Aorta (tissue), 5 donors: ENCODE measurements around the gene ZNF425. TPM values are rescaled to one million over a fixed set of nuclear protein-coding genes. Genes with fewer than 3 reads are reported as not detected.
A peak's percentile ranks its signal among the peaks of the same experiment; 100 is the strongest.

ENCODE experiments used
- ATAC-seq: fragments of 200-7000 bp; cut with Tn5 transposase; one replicate; pipeline ENCODE4 v1.9.1; 2022; ENCODE audit warnings: moderate library complexity; ENCODE audit not compliant: low FRiP score
- DNase-seq, 2 donors: peaks; one replicate each; pipeline ENCODE4 v3.0.0-alpha.2; 2020
- H3K27ac ChIP-seq, 2 donors: one replicate each; pipeline ENCODE4 v1.5.1; 2013; ENCODE audit warnings: low read length in 2 of 2, mild to moderate bottlenecking in 2 of 2, moderate library complexity in 2 of 2, control low read depth in 1 of 2, inconsistent platforms in 1 of 2, low read depth in 1 of 2
- H3K27me3 ChIP-seq, 2 donors: one replicate each; pipeline ENCODE4 v1.6.1; 2013; ENCODE audit warnings: control low read depth in 1 of 2, low read length in 1 of 2, mild to moderate bottlenecking in 1 of 2, moderate library complexity in 1 of 2; ENCODE audit not compliant: insufficient read depth in 2 of 2, control insufficient read depth in 1 of 2
- H3K36me3 ChIP-seq, 2 donors: one replicate each; pipeline ENCODE4 v1.6.1; 2013; ENCODE audit warnings: control low read depth in 1 of 2, low read length in 1 of 2, mild to moderate bottlenecking in 1 of 2; ENCODE audit not compliant: insufficient read depth in 2 of 2, control insufficient read depth in 1 of 2
- H3K4me1 ChIP-seq, 2 donors: one replicate each; pipeline ENCODE4 v1.6.1; 2013; ENCODE audit warnings: low read length in 2 of 2, control low read depth in 1 of 2, mild to moderate bottlenecking in 1 of 2, moderate library complexity in 1 of 2; ENCODE audit not compliant: insufficient read depth in 2 of 2, control insufficient read depth in 1 of 2
- H3K4me3 ChIP-seq, 2 donors: one replicate each; pipeline ENCODE4 v1.5.1; 2013; ENCODE audit warnings: low read length in 2 of 2, control low read depth in 1 of 2, mild to moderate bottlenecking in 1 of 2
- H3K9me3 ChIP-seq: one replicate; pipeline ENCODE4 v1.6.1; 2013; ENCODE audit warnings: mild to moderate bottlenecking, low read length; ENCODE audit not compliant: control insufficient read depth
- WGBS, 2 donors: extraction: QIAGEN DNeasy Blood & Tissue Kit; methylation state at CpG; one replicate each; pipeline ENCODE4 v1.1.7; 2013; 5-methylcytosine and 5-hydroxymethylcytosine counted together
- intact Hi-C, 2 donors: fragments of 100-400 bp; cut with DNase I; formaldehyde crosslinking; loops; one replicate each; pipeline versions ENCODE4 v1.14.2 to v1.15.0; 2022
- polyA plus RNA-seq, 2 donors: library from polyadenylated mRNA; stranded (reverse); fragments of 200-250 nt; gene quantifications; one replicate each; pipeline ENCODE4 v1.2.3, GENCODE V29; 2013
- total RNA-seq, 2 donors: library from RNA; stranded (reverse); fragmentation: NEBNext Ultra II Directional; extraction: Animal tissue kit (Norgen Biotek cat#: 25700); gene quantifications; one replicate each; pipeline ENCODE4 v1.2.1, GENCODE V29; 2021
- donor health status: healthy with polysubstance abuse.
- donor health status: Bipolar disorder and iron deficiency.
- donor health status: DM: no; HTN: no; CAD: no.
- donor health status: DM: no; HTN: no; CAD: no.
- donor health status: DM: yes; HTN: yes; CAD: no.

The ZNF425 gene
- total and polyA plus RNA-seq, 4 donors, result 1.0 to 2.1 (median 1.6) TPM

- Histone ChIP-seq H3K36me3 (no peaks in the 10 kb centered on the region), H3K4me3 (peak within 1 kb of the TSS; percentile 43 to 52), H3K27ac (peak within 1 kb of the TSS; percentile 74 to 94), H3K4me1 (no peaks in the 10 kb centered on the region), H3K27me3 (no peaks in the 10 kb centered on the region), H3K9me3 (no peaks in the 10 kb centered on the region)
- ATAC-seq (peak; percentile 100), DNase-seq (peak; percentile 93 to 96)
- intact Hi-C loops, result loop anchor here (1.0 to 5.0 kb wide), 5 partner anchors 25 to 85 kb away; partner anchors contain the start of genes PDIA4 (in 1 of the 2) and ZNF425 (in 1 of the 2)
- 0 to 1% methylated on average over 73 to 77 of the region's 77 CpGs for WGBS, 2 donors
Measured at GRCh38 chr7:149090397-149091195, 35.5 kb downstream of the ZNF425 start, which contains the start of gene ZNF786. ZNF786 (minus strand) TSS chr7:149090718; CDS start chr7:149090640, 78 bp downstream.

GRCh38 chr7:149087376-149087775 is 38.7 kb downstream of the ZNF425 start:
- DNase-seq (peak in 1 of 2 donors; percentile 8), ATAC-seq (no peak)
- no peaks in the 10 kb centered on the region for H3K36me3 ChIP-seq
- no peak overlapping the region for H3K27ac ChIP-seq
- H3K4me1 ChIP-seq, result no peaks in the 10 kb centered on the region
- intact Hi-C loops, result no loop called here
- H3K4me3 ChIP-seq, result no peak overlapping the region
- WGBS, 2 donors, result 95% methylated on average over 6 of the region's 6 CpGs
- no peaks in the 10 kb centered on the region for H3K9me3 ChIP-seq
- H3K27me3 ChIP-seq, result no peaks in the 10 kb centered on the region

- Histone ChIP-seq H3K36me3 (no peaks in the 10 kb centered on the region), H3K27ac (no peak overlapping the region), H3K27me3 (no peaks in the 10 kb centered on the region), H3K9me3 (no peaks in the 10 kb centered on the region), H3K4me1 (no peaks in the 10 kb centered on the region), H3K4me3 (no peak overlapping the region)
- ATAC-seq, result no peak
- intact Hi-C loops, result no loop called here
- no peak for DNase-seq
- 84 to 85% methylated on average over 1 of the region's 1 CpG for WGBS, 2 donors
Measured at GRCh38 chr7:149085866-149086265, 40.3 kb downstream of the ZNF425 start.

GRCh38 chr7:149084407-149084806 is 41.7 kb downstream of the ZNF425 start:
- Histone ChIP-seq H3K36me3 (peaks cover 0 to 1% of the 10 kb centered on the region in 2 donors), H3K4me3 (no peak overlapping the region), H3K27ac (no peak overlapping the region), H3K9me3 (no peaks in the 10 kb centered on the region), H3K4me1 (no peaks in the 10 kb centered on the region), H3K27me3 (no peaks in the 10 kb centered on the region)
- intact Hi-C loops, result no loop called here
- WGBS, 2 donors, result 96 to 97% methylated on average over 2 of the region's 2 CpGs
- DNase-seq (no peak), ATAC-seq (no peak)

- Histone ChIP-seq H3K4me1 (no peaks in the 10 kb centered on the region), H3K4me3 (no peak overlapping the region), H3K27me3 (no peaks in the 10 kb centered on the region), H3K9me3 (no peaks in the 10 kb centered on the region), H3K36me3 (peaks cover 0 to 1% of the 10 kb centered on the region in 2 donors), H3K27ac (no peak overlapping the region)
- peak in 1 of 2 donors; percentile 43 for DNase-seq
- 92% methylated on average over 6 of the region's 6 CpGs for WGBS, 2 donors
- ATAC-seq, result no peak
- intact Hi-C loops, result no loop called here
Measured at GRCh38 chr7:149081914-149082313, 44.2 kb downstream of the ZNF425 start.

- DNase-seq (peak in 1 of 2 donors; percentile 5), ATAC-seq (no peak)
- Histone ChIP-seq H3K9me3 (no peaks in the 10 kb centered on the region), H3K4me1 (no peaks in the 10 kb centered on the region), H3K36me3 (peaks cover 0 to 1% of the 10 kb centered on the region in 2 donors), H3K4me3 (no peak overlapping the region), H3K27me3 (no peaks in the 10 kb centered on the region), H3K27ac (no peak overlapping the region)
- intact Hi-C loops, result no loop called here
- WGBS, 2 donors, result 86 to 90% methylated on average over 9 of the region's 9 CpGs
Measured at GRCh38 chr7:149077594-149077993, 48.5 kb downstream of the ZNF425 start.

GRCh38 chr7:149075286-149075685 is 50.8 kb downstream of the ZNF425 start:
- Histone ChIP-seq H3K4me1 (no peaks in the 10 kb centered on the region), H3K27ac (no peak overlapping the region), H3K4me3 (no peak overlapping the region), H3K27me3 (no peaks in the 10 kb centered on the region), H3K9me3 (no peaks in the 10 kb centered on the region), H3K36me3 (peaks cover 2 to 3% of the 10 kb centered on the region in 2 donors)
- DNase-seq (peak in 1 of 2 donors; percentile 12), ATAC-seq (no peak)
- intact Hi-C loops, result no loop called here
- 94 to 97% methylated on average over 2 of the region's 2 CpGs for WGBS, 2 donors

- Histone ChIP-seq H3K4me1 (no peaks in the 10 kb centered on the region), H3K9me3 (no peaks in the 10 kb centered on the region), H3K4me3 (no peak overlapping the region), H3K27me3 (no peaks in the 10 kb centered on the region), H3K36me3 (peaks cover 2% of the 10 kb centered on the region in 2 donors), H3K27ac (no peak overlapping the region)
- DNase-seq (no peak), ATAC-seq (no peak)
- 90 to 92% methylated on average over 3 of the region's 3 CpGs for WGBS, 2 donors
- intact Hi-C loops, result no loop called here
Measured at GRCh38 chr7:149074116-149074885, 51.8 kb downstream of the ZNF425 start.
